Measurements from ENCODE around the gene CLIP2.

DNA sequence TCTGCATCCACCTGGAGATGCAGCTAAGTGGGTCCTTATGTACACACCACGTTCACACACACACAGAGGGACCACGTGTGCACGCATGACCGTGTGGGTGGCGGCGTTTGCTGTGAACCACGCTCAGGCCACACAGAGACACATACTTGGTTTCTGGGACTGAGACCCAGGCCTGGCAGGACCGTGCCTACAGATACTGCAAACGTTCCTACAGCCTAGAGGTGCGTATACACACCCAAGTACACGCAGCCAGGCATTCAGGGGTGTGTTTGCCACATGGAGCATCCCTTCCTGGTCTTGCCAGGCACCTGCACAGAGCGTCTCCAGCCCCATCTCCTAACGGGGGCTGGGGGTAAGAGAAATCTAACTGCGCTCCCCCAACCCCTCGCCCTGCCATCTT is 115.5 kb downstream of the CLIP2 start:
- no peak for TF ChIP-seq ELK4 (IDR thresholded peaks at IDR 0.05; ENCODE audit: borderline replicate concordance, low read depth, low read length)
- no peak for TF ChIP-seq REPIN1 (tag by site-specific recombination; IDR thresholded peaks at IDR 0.05; ENCODE audit: low read depth)
- no peak for TF ChIP-seq MEIS1 (CRISPR knock-in tag; IDR thresholded peaks at IDR 0.05; ENCODE audit: borderline replicate concordance)
- TF ChIP-seq CTCF (tag by site-specific recombination; IDR thresholded peaks at IDR 0.05): no peak

Measured in HEK293 (cell line).